Measurements from ENCODE around the gene FAT1.
"Not testable (repeated sequence)": the region's sequence is repeated elsewhere in the genome, so short reads cannot be mapped to it uniquely, and the experiment has no call there.

The FAT1 gene

DNA sequence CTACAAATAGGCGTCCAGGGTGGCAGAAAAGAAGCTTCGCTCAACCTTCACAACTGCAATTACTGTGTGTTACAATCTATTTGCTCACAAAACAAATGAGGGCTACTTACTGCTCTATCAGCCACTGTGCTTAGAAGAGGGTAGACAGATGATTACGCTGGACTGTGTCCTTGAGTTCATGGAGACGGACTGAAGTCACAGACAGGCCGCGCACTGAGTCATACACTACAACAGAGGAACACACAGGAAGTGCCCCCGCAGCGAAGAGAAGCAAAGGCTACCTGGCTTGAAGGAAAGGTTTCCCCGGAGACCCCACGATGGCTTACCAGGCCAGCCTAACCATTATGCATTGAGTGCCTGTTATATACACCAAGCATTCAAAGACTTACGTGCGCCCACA, 25.6 kb downstream of the FAT1 start:
- no peak for DNase-seq (ENCODE audit: low read depth)

DNA sequence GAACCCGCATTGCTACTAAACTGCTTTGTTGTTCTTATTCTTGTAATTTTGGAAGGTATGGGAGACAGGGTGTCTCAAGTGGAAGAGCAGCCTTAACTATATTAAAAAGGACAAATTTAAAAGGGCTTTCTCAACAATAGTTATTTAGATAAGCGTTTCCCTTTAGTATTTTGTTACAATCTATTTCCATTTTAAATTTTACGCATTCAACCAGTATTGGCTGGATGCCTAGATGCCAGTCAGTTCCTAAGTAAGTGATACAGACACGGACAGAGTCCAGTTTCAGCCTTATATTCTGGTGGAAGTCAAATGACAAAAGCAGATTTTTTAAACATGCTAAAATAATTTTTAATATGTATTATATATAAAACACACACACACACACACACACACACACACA, 28.3 kb downstream of the FAT1 start:
- no peak for DNase-seq (ENCODE audit: low read depth)

DNA sequence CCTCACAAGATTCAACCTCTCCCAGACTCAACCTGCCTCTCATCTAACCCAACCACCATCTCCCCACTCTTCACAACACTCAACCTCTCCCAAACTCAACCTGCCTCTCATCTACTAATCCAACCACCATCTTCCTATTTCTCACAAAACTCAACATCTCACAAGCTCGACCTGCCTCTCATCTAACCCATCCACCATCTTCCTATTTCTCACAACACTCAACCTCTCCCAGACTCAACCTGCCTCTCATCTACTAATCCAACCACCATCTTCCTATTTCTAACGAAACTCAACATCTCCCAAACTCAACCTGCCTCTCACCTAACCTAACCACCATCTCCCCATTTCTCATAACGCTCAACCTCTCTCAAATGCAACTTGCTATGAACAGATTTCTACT, 29.8 kb downstream of the FAT1 start:
- DNase-seq (ENCODE audit: low read depth): no peak

DNA sequence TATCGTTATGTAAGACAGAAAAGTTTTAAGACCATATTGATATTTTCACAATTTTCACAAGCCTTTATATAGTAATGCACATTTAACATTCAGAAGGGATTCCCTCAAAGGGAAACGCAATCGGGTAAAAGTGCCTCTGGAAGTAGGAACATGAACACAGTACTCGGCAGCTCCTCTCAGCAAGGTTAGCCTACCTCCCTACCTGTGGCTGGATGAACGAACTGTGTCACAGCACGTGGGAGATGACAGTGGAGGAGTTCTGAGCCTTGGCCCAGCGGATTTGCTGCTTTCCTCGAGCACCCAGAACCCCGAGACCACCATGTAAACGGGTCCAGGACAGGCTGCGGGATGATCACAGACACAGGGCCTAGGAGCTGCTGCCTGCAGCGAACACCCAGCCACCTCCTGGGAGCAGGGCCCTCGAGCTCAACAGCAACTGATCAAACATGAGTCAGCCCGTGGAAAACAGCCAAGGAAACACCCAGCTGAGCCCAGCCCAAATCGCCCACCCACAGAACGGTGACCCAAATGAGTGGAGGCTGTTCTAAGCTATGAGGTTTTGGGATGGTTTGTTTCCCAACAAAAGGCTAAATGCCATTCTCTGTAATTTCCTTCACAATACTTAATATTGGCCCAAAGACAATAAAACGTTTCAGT, 30.4 kb downstream of the FAT1 start:
- DNase-seq (ENCODE audit: low read depth): no peak

DNA sequence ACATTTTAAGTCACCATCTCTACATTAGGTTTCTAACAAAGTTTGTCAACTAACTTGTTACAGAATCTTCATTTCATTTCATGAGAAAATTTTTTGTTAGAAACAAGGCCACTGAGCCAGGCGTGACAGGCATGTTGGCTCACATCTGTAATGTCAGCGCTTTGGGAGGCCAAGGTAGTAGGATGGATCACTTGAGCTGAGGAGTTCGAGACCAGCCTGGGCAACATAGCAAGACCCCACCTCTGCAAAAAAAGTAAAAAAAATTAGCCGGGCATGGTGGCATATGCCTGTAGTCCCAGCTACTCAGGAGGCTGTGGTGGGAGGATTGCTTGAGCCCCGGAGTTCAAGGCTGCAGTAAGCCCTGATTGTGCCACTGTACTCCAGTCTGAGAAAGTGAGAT, 32.3 kb downstream of the FAT1 start:
- DNase-seq (ENCODE audit: low read depth): no peak

DNA sequence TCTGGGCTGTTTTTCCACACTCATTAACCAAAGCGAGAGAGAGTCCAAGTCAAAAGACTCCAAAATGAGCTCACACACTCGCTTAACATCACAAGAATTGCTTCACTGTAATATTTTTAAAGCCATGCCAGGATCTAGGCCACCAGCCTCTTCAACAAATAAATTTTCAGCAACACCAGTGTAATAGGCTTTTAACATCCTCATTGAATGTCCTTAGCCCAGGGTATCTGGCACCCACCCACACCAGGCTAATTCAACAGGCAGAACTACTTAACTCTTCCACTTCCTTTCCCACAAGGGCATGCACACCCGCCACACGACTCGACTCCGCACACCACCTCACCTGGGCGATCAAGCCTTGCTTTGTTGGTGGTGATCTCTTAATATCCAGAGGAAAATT, 34.2 kb downstream of the FAT1 start:
- no peak for DNase-seq (ENCODE audit: low read depth)

DNA sequence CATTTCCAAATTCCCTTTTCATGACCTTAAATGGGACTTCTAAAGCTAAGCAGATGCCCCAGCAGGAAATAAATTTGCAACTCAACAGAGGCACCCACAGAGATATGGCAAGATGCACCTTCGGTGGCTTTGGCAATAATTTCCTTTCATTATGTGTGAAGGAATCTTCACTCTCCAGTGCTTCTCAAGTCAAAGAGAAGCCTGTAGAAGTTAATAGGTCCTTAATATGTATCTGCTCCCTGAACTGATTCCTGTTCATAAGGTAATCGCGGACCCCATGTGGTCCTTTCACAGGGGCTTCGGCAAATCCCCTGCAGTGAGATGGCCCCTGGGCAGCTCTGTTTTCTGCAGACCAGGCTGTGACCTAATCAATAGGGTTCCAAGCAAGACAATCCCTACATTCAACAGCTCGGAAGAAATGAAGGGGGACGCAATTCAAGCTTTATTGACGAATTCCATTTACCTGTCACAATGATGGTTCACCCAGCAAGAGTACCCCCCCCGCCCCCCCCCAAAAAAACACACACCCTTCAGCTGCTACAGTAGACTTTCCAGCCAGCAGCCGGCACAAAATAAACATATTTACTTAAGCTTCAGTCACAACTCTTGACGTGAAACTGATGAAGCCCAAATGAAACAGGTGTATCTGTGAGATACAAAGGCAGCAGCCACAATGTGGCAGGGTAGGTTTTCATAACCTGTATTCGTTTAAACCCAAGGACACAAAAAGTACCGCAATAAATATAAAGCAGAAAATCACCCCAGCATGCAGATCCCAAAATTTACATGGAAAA, 35.3 kb downstream of the FAT1 start:
- no peak for DNase-seq (ENCODE audit: low read depth)

DNA sequence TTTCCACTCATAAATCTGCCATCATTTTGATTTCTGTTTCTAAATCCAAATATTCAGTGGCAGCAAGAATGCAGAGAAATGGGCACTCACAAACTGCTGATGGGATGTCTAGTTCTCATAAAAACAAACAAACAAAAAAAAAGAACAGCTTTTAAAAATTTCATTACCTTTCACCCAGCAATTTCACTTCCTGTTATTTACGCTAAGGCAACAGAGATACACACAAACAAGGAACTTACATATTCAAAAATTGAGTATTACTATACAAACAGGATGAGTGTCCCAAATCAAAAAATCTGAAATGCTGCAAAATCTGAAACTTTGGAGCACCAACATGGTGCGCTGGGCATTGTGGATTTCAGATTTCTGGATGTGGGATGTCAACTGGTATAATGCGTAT, 36.4 kb downstream of the FAT1 start:
- no peak for DNase-seq (ENCODE audit: low read depth)

DNA sequence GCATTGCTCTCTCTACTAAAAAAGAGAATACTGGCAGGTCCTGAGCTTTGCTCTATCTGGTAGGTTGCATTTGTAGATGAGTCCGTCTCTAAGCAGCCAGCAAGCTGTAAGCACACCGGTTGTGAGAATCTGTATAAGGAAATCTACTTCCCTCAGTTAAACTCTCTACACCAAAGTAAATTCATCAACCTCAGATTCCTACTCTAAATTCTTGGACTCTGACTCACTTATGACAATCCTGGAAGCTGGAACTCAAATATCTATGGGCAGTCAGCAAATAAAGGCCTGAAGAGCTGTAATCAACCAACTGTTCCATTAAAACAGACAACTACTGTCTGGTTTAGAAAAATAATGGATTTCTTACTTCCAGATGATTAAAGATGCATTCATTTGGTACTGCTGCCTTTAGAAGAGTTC, 37.9 kb downstream of the FAT1 start:
- DNase-seq (ENCODE audit: low read depth): no peak

DNA sequence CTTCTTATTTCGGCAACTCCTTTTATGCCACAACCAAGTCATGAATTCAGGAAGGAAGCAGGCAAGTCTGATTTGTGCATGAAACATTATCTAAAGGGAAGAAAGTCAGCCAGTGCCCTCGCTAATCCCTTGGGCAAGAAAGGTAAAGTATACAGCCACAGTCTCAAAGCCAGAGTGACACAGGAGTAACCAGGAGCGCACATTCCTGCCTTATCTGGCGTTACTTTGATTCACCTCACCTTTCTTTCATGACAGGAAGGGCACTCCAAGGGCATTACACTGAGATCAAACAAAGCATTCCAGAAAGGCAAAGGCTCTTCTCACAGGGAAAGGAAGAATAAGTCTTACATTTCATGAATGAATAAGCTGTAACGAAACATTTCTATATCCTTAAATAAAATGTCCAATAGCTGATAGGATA, 38.8 kb downstream of the FAT1 start:
- DNase-seq (ENCODE audit: low read depth): no peak

DNA sequence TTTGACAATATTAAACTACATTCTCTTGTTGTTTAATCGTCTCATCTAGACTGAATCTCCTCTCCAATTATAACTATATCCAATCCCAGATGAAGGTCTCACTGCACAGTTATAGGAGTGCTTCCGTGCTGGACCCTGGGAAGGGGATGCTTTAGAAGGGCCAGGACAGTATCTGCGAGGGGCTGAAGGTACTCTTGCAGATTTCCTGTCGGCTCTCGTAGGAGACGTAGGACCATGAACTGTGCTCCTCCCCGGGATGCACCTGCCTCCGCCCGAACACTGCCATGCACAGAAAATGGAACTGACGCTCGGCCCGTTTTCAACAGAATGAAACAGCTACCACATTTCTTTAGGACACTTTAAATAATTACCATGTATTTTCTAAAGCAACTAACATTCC, 39.4 kb downstream of the FAT1 start:
- DNase-seq (ENCODE audit: low read depth): no peak

DNA sequence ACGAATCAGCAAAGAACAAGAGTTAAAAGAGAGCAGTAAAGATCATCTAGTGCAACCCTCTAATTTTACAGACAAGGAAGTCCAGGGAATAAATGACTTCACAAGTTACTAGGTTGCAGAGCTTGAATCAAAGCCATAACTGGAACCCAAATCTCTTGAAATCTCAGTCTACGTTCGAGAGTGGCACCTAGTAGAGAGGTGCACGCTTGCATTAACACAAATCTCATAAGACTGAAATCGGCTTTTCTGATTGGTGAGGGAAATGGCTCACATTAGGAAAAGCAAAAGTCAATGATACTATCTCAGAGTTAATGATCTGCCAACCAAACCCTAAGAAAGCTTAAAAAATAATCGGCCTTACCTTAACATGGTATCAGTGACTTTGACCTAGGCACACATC, 43.0 kb downstream of the FAT1 start:
- no peak for DNase-seq (ENCODE audit: low read depth)

DNA sequence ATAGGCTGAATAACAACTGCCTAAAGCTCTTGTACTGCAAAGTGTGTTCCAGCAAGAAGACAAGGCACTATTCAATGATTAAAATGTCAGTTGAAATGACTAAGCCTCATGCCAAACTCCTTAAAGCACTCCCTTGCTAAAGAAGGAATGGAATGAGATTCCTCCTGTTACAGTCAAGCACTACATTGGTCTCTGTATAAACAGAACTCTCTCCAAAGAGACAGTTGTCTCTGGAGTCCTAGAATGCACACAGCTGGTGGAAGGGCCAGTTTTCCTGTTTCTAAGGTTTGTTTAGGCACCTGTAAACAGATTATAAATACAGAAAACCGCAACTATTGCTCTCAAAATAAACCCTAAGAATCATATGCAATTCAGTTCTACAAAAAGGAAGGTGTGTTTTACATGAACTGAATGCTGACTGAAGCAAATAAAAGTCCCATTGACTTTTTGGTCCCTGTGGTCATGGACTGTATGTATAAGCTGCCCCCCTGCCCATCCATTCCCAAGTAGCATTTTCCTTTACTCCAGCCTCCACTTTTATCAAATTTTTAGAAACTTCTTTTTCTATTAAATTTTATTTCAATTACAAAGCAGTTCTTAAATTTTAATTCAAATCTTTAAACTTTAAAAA, 47.0 kb downstream of the FAT1 start:
- DNase-seq (ENCODE audit: low read depth): no peak

DNA sequence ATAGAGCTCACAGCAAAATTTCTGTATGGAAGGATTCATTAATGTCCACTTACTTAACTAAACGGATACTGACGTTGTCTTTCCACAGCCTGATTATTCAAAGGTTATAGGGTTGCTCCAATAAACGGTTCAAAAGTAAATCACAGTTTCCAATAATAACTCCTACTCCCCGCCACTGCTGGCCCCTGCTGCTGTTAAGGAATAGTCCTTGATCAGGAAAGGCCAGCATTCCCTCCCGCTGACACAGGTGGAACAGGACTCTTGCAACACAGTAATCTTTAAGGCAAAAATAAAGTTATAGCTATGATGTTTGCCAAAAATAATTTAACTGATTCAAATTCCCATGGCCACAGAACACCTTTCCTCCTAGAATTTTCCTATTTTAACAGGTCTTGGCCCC, 53.9 kb downstream of the FAT1 start:
- DNase-seq (ENCODE audit: low read depth): no peak

DNA sequence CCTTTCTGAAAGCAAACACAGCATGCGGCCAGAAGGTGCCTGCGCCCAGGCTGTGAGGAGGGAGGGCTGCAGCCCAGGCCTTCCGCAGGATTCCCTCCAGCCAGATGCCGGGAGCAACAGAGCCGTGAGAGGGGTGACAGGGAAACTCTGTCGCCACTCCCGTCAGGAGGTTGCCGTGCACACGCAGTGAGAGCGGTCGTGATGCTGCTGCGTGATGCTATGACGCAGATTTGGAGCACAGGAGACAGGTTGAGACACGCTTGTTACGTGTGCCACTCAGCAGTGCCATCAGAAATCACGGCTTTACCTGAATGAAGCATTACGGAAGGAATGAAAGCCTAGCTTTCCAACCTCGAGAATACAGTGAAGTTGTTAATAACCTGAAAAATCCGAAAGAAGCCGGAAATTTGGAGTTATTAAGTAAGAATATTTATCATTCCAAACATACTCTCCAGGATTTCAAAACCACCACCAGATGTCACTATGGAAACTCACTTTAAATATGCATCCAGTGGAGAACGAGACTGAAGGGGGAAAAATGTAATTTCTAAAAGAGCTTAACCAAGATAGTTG, 54.4 kb downstream of the FAT1 start:
- DNase-seq (ENCODE audit: low read depth): no peak

DNA sequence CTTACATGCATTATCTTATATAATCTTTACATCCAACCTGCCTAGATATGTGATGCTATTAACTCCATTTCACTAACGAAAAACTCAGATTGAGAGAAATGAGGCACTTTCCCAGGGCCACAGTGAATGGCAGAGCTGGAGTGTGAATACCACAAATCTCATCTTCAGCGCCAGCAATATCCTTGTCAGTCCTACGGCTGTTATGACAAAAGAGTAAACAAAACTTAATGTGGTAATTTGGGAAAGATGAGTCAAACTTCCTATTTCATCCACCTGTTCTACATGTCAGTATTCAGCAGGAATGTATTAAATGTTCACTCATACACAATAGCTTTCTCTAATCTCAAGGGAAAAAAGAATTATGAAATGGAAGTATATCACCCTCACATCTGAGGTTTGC, 56.9 kb downstream of the FAT1 start:
- DNase-seq (ENCODE audit: low read depth): no peak

DNA sequence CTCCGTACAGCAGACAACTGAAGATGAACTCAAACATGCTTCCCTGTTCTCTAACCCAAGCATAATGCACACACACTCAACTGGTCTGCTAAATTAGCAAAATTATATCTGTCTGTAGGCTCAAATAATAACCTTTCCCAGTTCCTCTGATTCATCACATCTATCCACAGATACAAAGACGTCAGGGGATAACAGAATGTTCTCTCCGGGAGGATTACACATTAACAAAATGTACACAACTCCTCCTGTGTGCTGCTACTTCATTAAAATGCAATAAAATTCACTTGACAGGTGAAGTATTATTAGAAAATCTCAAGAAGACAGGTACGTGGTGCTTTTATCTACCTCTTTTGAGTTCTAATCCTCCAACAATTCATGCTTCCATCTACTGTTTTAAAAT, 57.4 kb downstream of the FAT1 start:
- DNase-seq (ENCODE audit: low read depth): no peak

DNA sequence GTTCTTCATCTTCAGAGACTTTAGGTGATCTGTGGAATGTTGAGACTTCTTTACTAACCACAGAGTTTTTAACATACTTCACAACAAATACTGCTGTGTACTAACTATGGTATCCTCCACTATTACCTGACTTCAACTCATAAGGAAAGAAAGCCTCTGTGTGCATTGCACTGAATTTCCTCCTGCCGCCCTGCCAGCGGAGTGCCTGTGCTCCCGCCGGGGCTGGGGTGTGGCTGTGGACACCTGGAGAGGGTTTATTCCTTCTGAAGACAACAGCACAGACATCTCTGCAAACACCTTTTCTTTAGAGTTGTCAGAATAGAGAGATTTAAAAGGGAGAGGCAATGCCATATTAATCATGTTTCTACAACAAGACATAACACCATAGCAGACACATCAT, 63.3 kb downstream of the FAT1 start:
- no peak for DNase-seq (ENCODE audit: low read depth)

DNA sequence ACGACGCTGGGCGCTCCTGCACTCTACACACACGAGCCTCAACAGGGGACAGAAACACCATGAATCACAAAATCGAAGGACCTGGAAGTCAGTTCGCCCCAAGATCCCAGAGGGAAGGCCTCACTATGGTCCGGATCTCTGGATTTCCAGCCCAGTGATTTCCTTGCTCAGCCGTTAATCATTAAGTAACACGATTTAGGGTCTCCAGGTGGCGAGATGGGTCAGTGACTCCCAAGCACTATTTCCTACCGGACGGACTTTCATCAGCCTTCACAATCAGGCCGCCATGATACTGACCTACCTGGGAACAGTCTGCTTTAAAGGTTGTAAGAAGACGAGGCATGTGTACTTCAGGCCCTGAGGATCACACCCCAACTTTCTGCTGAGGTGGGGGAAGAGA, 63.7 kb downstream of the FAT1 start:
- no peak for DNase-seq (ENCODE audit: low read depth)

DNA sequence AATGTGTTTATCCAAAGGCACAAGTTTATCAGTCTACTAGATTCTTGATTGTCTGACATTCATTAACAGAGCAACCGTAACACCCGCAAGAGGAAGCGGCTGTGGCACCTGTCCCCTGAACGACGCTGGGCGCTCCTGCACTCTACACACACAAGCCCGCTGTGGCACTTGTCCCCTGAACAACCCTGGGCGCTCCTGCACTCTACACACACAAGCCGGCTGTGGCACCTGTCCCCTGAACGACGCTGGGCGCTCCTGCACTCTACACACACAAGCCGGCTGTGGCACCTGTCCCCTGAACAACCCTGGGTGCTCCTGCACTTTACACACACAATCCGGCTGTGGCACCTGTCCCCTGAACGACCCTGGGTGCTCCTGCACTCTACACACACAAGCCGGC, 64.2 kb downstream of the FAT1 start:
- not testable (repeated sequence) for DNase-seq (ENCODE audit: low read depth)

DNA sequence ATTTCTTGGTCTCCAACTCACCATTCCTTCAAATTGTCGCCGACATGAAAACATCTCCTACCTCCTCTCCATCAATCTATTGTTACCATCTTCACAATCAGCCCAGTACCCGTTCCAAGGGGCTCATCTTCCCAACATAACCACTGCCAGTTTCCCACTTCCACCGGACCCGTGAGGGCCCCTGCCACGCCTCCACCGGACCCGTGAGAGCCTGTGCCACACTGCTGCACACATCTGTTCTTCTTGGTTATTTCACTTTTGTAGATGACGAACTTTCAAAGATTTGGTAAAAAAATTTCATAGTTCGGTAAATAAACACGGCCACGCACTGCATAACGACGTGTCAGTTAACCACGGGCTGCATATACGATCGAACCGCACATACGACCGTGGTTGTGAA, 65.0 kb downstream of the FAT1 start:
- DNase-seq (ENCODE audit: low read depth): no peak

DNA sequence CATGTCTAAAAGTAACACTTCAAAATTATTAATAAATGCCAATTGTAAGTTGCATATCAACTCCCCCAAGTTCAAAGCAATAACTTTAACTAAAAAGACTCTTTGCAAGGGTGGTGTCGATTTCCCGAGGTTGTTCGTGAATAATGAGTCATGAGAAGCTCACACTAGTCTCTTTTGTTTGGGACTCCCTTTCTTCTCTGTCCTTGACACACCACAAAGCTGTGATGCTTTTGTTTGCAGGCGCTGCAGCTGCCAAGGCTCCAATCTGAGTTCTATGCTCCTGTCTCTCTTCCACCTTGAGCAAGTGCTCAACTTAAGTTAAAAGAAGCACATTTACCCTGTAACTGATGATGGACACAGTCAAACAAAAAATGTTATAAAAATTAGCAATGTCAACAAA, 65.9 kb downstream of the FAT1 start:
- no peak for DNase-seq (ENCODE audit: low read depth)

DNA sequence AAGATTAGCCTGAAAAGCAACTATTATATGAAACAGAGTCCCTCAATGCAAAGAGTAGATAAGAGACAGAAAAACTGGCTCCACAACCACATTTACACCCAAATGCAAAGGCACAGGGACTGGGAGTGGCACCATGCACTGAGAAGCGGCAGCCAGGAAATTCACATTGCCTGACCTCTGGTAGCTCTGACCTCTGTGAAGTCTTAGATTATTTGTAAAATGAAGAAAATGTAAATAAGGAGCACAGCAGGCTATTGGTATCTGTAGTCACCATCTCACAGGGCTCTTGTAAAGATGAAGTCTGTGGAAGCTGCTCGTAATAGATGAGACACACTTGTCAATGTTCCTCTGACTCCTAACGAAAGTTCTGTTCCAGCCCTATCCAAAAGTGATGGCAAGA, 69.7 kb downstream of the FAT1 start:
- no peak for DNase-seq (ENCODE audit: low read depth)
